Activated naive CD8-positive, alpha-beta T cell treated with anti-CD3 and anti-CD28 coated beads for 36 hours (primary cell): ENCODE results near the gene DNAJB8. TPM values are rescaled to one million over a fixed set of nuclear protein-coding genes. Genes with fewer than 3 reads are reported as not detected.

Source experiments
- DNase-seq: peaks from one replicate; pipeline ENCODE4 v3.0.0; 2021
- H3K27ac Mint-ChIP-seq: one replicate; pipeline ENCODE4 v1.8.0; 2022; ENCODE audit warnings: mild to moderate bottlenecking, moderate library complexity, mixed read lengths
- H3K27me3 Mint-ChIP-seq: one replicate; pipeline ENCODE4 v1.8.0; 2022; ENCODE audit warnings: mild to moderate bottlenecking, mixed read lengths
- H3K36me3 Mint-ChIP-seq: one replicate; pipeline ENCODE4 v1.8.0; 2021; ENCODE audit warnings: mild to moderate bottlenecking, mixed read lengths
- H3K4me1 Mint-ChIP-seq: one replicate; pipeline ENCODE4 v1.8.0; 2021; ENCODE audit warnings: mixed read lengths
- H3K4me3 Mint-ChIP-seq: one replicate; pipeline ENCODE4 v1.8.0; 2022; ENCODE audit warnings: mild to moderate bottlenecking, moderate library complexity, mixed read lengths
- H3K9me3 Mint-ChIP-seq: one replicate; pipeline ENCODE4 v1.8.0; 2022; ENCODE audit warnings: mixed read lengths
- total RNA-seq, 2 experiments: library from RNA; stranded (reverse); gene quantifications; one replicate each; pipeline ENCODE4 v1.2.3, GENCODE V29; 2021

DNAJB8 gene
- total RNA-seq, 2 experiments from 2014 or later: not detected

DNA sequence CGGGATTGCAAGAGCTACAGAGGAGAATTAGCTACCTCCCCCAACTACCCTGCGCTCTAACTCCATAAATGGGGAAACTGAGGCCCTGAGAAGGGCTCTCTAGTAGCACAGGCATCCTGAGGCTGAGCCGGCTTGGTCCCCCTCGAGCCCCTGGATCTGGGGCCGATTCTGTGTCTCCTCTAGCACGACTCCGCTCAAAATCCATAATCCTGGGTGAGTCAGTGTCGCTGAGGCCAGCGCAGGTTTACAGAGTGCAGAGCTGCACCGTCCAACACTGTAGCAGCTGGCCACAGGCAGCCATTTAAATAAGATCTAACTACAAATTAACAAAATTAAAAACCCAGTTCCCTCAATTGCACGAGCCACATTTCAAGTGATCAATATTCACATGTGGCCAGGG, 15.5 kb upstream of the DNAJB8 start:
- no peak overlapping the region for H3K4me3 Mint-ChIP-seq
- no peak for DNase-seq
- H3K9me3 Mint-ChIP-seq: no peaks in the 10 kb centered on the region
- H3K36me3 Mint-ChIP-seq: no peaks in the 10 kb centered on the region
- H3K27ac Mint-ChIP-seq: no peak overlapping the region
- peaks cover 73% of the 10 kb centered on the region for H3K27me3 Mint-ChIP-seq
- H3K4me1 Mint-ChIP-seq: peaks cover 17% of the 10 kb centered on the region

DNA sequence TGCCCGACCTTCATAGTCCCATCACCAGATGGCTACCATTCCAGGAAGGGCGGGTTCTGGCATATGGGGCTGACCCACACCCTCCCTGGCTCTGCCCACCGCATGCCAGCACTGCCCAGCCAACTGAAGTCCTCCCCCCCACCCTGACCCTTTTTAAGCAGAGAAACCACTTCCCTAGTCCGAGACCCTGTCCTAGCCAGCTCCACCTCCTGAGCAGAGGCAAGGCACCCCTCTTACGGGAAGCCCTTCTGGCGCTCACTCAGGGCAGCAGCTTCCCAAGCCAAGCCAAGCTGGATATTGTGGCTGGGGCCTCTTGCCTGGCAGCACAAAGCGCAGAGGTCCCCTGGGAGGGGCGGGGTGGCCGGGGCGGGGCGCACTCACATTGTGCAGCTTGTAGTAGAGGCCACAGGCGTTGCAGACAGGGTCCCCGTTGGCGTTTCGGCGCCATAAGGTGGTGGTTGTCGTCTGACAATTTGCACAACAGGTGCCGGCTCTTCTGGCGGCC, 14.8 kb upstream of the DNAJB8 start:
- no peak overlapping the region for H3K27ac Mint-ChIP-seq
- no peak for DNase-seq
- no peaks in the 10 kb centered on the region for H3K9me3 Mint-ChIP-seq
- peaks cover 66% of the 10 kb centered on the region for H3K27me3 Mint-ChIP-seq
- H3K4me3 Mint-ChIP-seq: no peak overlapping the region
- peaks cover 14% of the 10 kb centered on the region for H3K4me1 Mint-ChIP-seq
- no peaks in the 10 kb centered on the region for H3K36me3 Mint-ChIP-seq

DNA sequence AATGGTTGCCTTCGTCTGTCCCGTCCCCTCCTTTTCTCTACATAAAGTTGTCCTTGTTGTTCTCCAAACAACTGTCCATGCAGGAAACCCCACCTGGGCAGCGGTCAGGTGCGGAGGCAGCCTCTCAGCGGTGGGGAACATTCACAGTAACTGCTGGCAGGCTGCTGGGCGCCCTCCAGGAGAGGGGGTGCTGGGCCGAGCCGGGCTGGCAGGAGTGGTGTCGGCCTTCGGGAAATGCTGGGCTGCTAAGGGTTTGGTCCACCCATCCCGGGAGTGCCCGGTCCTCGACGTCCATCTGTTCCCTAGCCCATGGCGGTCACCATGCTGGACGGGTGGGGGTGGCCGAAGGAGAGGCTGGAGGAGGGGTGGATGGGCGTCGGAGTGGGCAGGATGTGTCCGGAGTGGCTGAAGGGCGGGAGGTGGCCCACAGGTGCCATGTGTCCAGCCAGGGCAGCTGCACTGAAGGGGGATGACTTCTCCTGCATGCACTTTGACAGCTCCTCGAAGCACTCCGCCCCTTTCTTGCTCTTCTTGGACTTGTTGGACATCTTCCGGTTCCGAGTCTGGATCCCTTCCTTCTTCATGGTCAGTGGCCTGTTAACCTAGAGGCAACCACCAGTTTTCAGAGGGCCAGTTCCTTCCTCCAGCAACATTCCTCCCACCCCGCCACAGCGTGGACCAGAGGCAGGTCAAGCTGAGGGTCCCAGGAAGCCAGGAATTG, 14.2 kb upstream of the DNAJB8 start:
- DNase-seq: no peak
- H3K27ac Mint-ChIP-seq: no peak overlapping the region
- H3K27me3 Mint-ChIP-seq: peaks cover 60% of the 10 kb centered on the region
- no peak overlapping the region for H3K4me3 Mint-ChIP-seq
- peaks cover 14% of the 10 kb centered on the region for H3K4me1 Mint-ChIP-seq
- no peaks in the 10 kb centered on the region for H3K9me3 Mint-ChIP-seq
- no peaks in the 10 kb centered on the region for H3K36me3 Mint-ChIP-seq

DNA sequence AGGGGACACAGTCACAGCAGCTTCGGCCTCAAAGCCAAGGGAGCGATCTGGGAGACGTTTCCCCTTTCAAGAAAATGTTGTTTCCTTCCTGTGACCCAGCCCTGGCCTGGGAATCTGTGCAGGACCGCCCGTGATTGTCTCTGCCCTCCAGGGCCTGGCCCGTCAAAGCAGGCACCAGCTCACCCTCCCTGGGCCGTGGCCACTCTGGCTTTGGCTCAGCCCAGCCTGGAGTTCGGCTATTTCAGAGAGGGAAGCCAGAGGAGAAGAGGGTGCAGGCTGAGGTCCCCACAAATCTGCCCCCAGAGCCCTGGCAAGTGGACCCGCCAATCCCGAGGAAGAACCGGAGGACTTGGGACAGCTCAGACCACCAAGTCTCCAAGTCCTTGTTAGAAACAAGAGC, 13.6 kb upstream of the DNAJB8 start:
- no peaks in the 10 kb centered on the region for H3K9me3 Mint-ChIP-seq
- H3K4me1 Mint-ChIP-seq: peaks cover 14% of the 10 kb centered on the region
- H3K4me3 Mint-ChIP-seq: no peak overlapping the region
- H3K27ac Mint-ChIP-seq: no peak overlapping the region
- no peaks in the 10 kb centered on the region for H3K36me3 Mint-ChIP-seq
- DNase-seq: no peak
- peaks cover 54% of the 10 kb centered on the region for H3K27me3 Mint-ChIP-seq

DNA sequence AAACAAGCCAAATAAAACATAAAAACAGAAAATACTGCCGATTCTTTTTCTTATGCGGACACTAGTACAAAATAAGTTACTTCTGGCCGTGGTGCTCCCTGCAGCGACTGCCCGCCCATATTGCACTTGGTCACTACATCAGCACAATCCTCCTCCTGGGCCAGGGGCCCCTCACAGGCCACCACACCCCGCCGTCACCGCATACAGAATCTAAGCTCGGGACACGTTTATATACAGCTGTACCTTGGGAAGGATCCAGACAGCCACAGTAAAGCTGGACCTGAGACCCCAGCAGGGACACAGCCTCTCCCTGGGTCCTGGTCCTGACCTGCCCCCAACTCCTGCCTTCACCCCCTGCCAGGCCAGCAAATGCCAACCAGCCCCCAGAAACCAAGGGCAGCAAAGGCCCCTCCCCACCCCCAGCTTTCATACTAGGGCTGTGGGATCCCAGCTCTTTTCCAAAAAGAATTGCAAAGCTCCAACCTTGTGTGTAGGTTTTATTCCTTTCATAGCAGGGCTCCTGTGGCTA, 12.9 kb upstream of the DNAJB8 start:
- Mint-ChIP-seq H3K27me3 (peaks cover 47% of the 10 kb centered on the region), H3K9me3 (no peaks in the 10 kb centered on the region), H3K36me3 (no peaks in the 10 kb centered on the region), H3K27ac (no peak overlapping the region), H3K4me1 (peaks cover 14% of the 10 kb centered on the region), H3K4me3 (no peak overlapping the region)
- DNase-seq: no peak

DNA sequence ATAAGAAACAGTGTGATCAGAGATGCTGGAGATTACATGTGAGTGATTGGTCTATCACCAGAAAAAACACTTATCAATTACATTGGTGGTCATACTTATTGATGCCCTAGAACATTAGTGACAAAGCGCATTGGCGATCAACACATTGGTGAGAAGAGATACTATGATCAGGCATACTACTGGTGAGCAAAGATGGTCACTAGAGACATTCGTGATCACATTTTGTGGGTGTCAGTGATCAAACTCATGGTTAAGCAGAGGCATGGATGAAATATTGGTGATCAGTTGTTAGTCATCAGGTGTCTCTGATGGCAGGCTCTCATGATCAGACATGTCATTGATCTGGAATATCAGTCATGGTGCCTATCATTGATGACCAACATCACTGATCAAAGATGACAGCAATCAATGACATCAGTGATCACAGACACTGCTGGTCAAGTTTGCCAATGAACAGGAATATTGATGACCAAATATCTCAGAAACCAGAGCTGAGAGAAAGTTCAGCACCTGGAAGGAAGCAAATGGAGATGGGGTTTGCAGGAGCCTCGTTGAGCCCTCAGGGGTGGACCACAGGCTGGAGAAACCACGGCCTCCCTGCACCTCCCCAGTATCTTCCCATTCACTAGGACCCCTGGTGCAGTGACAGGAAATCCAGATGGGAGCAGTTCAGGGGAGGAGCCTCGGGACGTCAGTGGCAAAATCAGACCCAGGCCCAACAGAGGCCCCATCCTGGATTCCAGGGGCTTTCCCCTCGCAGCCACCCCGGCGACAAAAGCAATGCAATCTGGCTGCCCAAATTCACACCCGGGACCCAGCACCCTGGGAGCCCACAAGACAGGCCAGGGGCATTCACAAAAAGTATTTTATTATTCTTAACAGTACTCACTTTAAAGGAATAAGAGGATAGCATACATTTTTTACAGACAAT, 12.2 kb upstream of the DNAJB8 start:
- Mint-ChIP-seq H3K27me3 (peaks cover 40% of the 10 kb centered on the region), H3K36me3 (no peaks in the 10 kb centered on the region), H3K27ac (no peak overlapping the region), H3K4me3 (no peak overlapping the region), H3K9me3 (no peaks in the 10 kb centered on the region), H3K4me1 (peaks cover 12% of the 10 kb centered on the region)
- no peak for DNase-seq

DNA sequence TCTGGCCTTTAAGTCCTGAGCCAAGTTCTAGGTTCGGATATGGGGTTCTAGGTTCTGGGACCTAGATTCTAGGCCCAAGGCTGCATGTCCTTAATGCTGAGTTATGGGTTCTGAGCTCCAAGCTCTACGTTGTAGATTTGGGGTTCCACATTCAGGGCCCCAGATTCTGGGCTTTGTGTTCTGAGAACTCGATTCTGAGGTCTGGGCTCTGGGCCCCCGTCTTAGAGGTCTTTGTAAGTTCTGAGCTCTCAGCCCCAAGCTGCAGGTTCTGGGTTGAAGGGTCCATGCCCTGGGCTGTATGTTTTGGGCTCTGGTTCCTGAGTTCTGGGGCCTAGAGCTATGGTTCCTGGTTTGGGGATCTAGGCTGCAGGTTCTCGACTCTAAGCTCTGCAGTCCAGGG, 10.0 kb upstream of the DNAJB8 start:
- H3K4me1 Mint-ChIP-seq: no peaks in the 10 kb centered on the region
- no peaks in the 10 kb centered on the region for H3K9me3 Mint-ChIP-seq
- no peak for DNase-seq
- no peak overlapping the region for H3K27ac Mint-ChIP-seq
- H3K4me3 Mint-ChIP-seq: no peak overlapping the region
- H3K36me3 Mint-ChIP-seq: no peaks in the 10 kb centered on the region
- H3K27me3 Mint-ChIP-seq: peaks cover 18% of the 10 kb centered on the region

DNA sequence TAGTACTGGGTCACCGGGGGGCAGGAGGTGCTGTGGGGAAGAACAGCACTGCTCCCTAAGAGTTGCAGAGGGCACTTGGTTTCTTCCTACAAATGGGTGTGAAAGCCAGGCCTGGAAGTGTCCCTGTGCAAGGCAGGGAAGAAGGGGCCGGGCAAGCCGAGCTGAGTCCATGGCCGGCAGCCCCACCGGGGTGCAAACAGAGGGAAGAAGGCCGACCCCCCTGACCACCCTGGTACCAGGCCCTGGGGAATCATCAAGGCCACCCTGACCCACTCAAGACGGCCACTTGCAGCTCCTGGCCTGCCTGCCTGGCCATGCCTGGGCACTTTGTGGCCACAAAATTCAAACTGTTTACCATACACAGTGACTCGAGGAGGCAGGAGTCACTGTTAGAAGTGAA, 8.7 kb upstream of the DNAJB8 start:
- Mint-ChIP-seq H3K36me3 (no peaks in the 10 kb centered on the region), H3K4me1 (no peaks in the 10 kb centered on the region), H3K9me3 (no peaks in the 10 kb centered on the region), H3K4me3 (no peak overlapping the region), H3K27ac (no peak overlapping the region), H3K27me3 (peaks cover 8% of the 10 kb centered on the region)
- no peak for DNase-seq

DNA sequence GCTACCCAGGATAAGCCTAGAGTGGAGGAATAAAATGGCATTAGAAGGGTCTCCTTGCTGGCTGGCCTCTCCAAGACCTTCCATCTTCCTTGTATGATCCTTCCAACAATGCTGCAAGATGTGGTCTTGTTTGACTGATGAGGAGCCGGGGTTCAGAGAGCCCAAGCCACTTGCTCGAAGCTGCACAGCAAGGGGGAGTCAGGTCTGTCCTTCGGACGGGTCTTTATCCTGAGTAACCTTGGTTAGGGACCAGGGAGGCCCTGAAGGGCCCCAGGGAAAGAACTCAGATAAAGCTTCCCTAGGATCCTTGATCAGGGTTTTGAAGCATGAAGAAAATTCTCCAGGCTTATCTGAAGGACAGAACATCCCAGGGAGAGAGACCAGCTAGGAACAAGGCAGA, 7.0 kb upstream of the DNAJB8 start:
- Mint-ChIP-seq H3K9me3 (no peaks in the 10 kb centered on the region), H3K4me3 (no peak overlapping the region), H3K4me1 (peaks cover under 1% of the 10 kb centered on the region), H3K27ac (no peak overlapping the region), H3K36me3 (no peaks in the 10 kb centered on the region), H3K27me3 (no peaks in the 10 kb centered on the region)
- no peak for DNase-seq

DNA sequence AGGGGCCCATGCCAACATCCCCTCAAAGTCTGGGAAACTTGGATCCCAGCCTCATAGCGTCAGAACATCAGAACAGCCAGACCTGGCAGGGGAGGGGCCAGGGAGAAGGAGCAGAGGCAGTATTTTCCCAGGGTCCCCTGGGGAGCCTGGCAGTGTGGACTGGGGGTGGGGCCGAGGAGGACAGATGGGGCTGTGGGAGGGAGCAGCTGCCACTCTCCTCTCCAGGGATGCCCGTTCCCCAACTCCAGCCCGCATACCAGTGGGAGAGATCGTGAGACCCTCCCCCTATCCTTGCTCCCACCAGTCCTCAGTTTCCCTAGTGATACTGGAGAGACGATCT, 6.5 kb upstream of the DNAJB8 start:
- Mint-ChIP-seq H3K27ac (no peak overlapping the region), H3K4me3 (no peak overlapping the region), H3K27me3 (no peaks in the 10 kb centered on the region), H3K36me3 (no peaks in the 10 kb centered on the region), H3K9me3 (no peaks in the 10 kb centered on the region), H3K4me1 (peaks cover 3% of the 10 kb centered on the region)
- no peak for DNase-seq

DNA sequence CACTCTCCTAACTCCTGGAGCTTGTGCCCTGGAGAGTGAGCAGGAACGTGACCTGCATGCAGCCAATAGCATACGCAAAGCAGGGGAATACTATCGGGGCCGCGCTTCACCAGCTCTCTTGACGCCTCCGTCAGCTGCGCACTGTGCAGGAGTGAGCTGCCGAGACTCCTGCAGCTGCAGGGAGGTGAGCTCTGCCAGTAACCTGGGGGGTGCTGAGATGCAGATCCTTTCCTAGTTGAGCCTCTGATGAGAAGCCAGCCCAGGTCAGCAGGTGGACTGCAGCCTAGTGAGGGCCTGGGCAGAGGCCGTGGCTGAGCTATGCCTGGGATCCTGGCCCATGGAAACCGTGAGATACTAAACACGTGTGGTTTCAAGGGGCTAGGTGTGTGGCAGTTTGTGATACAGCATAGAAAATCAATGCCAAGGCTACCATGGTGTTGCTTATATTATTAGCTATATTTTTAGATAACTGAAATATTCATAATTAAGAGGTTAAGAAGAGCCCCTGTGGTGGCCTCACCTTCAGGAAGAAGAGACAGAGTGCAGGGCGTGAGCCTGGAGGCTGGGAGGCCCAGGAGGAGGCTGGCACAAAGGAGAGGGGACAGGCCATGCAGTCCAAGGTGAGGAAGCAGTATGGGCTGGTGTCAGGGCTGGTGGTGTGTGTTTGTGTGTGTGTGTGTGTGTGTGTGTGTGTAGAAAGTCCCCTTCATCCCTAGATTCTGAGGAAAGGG, 5.9 kb upstream of the DNAJB8 start:
- Mint-ChIP-seq H3K36me3 (no peaks in the 10 kb centered on the region), H3K9me3 (no peaks in the 10 kb centered on the region), H3K27me3 (no peaks in the 10 kb centered on the region), H3K27ac (no peak overlapping the region), H3K4me3 (no peak overlapping the region), H3K4me1 (peaks cover 3% of the 10 kb centered on the region)
- no peak for DNase-seq

DNA sequence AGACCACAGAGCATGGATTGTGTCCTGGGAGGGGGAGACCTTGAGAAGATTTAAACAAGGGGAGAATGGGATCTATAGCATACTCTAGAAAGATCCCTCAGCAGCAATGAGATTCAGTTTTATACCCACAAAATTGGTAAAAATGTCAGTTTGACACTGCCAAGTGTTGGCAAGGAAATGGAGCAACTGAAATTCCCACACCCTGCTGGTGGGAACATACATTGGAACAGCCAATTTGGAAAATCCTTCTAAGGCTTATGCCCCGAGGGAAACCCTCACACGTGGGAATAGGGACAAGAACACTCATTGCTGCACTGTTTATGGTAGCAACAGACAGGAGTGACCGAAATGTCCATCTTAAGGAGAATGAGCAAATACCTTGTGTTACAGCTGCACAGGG, 5.0 kb upstream of the DNAJB8 start:
- DNase-seq: no peak
- Mint-ChIP-seq H3K27me3 (no peaks in the 10 kb centered on the region), H3K4me1 (peaks cover 9% of the 10 kb centered on the region), H3K4me3 (no peak overlapping the region), H3K9me3 (no peaks in the 10 kb centered on the region), H3K27ac (no peak overlapping the region), H3K36me3 (no peaks in the 10 kb centered on the region)

DNA sequence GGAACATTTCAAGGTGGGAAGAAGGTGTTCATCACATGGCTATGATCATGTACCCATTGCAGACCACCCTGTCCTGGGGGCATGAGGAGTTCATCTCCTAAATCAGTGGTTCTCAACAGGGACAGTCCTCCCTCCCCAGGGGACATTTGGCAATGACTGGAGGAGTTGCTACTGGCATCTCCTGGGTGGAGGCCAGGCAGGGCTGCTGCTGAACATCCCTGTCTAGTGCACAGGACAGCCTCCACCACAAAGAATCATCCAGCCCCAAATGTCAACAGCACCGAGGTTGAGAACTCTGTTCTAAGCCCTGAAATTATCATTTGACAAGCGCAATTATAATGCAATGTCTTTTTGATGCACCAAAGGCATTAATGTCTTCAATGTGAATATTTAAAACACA, 4.4 kb upstream of the DNAJB8 start:
- no peak for DNase-seq
- no peaks in the 10 kb centered on the region for H3K36me3 Mint-ChIP-seq
- no peak overlapping the region for H3K4me3 Mint-ChIP-seq
- H3K27ac Mint-ChIP-seq: no peak overlapping the region
- H3K27me3 Mint-ChIP-seq: no peaks in the 10 kb centered on the region
- H3K9me3 Mint-ChIP-seq: no peaks in the 10 kb centered on the region
- H3K4me1 Mint-ChIP-seq: peaks cover 9% of the 10 kb centered on the region

DNA sequence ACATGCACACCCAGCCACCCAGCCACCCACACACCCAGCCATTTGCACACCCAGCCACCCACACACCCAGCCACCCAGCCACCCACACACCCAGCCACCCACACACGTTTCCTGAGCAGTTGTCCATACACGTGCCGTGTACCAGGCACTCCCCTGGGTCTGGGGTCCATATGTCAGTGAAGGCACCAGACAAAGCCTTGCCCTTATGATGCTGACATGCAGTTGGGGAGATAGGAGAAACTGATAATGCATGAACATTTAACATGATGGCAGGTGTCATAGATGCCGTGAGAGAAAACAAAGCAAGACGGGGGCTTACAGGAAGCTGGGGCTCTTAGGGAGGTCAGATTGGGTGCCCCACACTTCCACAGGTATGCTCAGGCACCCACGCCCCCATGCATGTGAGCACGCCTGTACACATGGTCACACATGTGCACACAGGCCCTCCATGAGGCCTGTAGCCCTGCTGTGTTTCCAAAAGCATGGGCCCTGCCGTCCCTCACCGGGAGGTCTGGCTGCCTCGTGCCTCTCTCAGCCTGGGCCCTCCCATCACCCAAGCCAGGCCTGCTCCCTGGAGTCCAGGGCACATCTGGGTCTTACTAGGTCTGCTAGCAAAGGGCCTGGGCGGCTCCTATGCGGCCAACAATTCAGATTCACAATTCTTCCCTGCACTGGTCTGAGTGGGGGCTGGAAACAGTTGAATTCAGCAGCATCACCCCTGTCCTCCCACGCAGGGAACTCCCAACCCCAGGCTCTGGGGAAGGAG, 3.6 kb upstream of the DNAJB8 start:
- no peaks in the 10 kb centered on the region for H3K27me3 Mint-ChIP-seq
- no peak overlapping the region for H3K27ac Mint-ChIP-seq
- DNase-seq: no peak
- H3K9me3 Mint-ChIP-seq: no peaks in the 10 kb centered on the region
- no peaks in the 10 kb centered on the region for H3K36me3 Mint-ChIP-seq
- H3K4me1 Mint-ChIP-seq: peaks cover 9% of the 10 kb centered on the region
- no peak overlapping the region for H3K4me3 Mint-ChIP-seq
